Fibroblast of lung (primary cell): ENCODE results near the gene GRHL1. TPM values are rescaled to one million over a fixed set of nuclear protein-coding genes. Genes with fewer than 3 reads are reported as not detected.

ENCODE experiments used
- DNase-seq, 2 donors: peaks; one replicate each; pipeline versions ENCODE4 v3.0.0 to v3.0.0-alpha.2; 2010; ENCODE audit warnings: low read depth in 2 of 2
- H2AFZ ChIP-seq: 2 replicates; pipeline ENCODE4 v1.5.1; 2012; ENCODE audit warnings: low read length, control low read depth, inconsistent platforms
- H3K27ac ChIP-seq: 2 replicates; pipeline ENCODE4 v1.5.1; 2011; ENCODE audit warnings: low read length, control low read depth; ENCODE audit not compliant: insufficient read depth
- H3K27me3 ChIP-seq: 2 replicates; pipeline ENCODE4 v1.5.1; 2011; ENCODE audit warnings: mild to moderate bottlenecking, low read length; ENCODE audit not compliant: control insufficient read depth, insufficient read depth
- H3K36me3 ChIP-seq: 2 replicates; pipeline ENCODE4 v1.5.1; 2011; ENCODE audit warnings: low read length; ENCODE audit not compliant: control insufficient read depth, insufficient read depth
- H3K4me1 ChIP-seq: 2 replicates; pipeline ENCODE4 v1.5.1; 2011; ENCODE audit warnings: low read length; ENCODE audit not compliant: control insufficient read depth, insufficient read depth; ENCODE audit errors: extremely low read depth
- H3K4me2 ChIP-seq: 2 replicates; pipeline ENCODE4 v1.5.1; 2011; ENCODE audit warnings: low read length, control low read depth; ENCODE audit not compliant: insufficient read depth; ENCODE audit errors: extremely low read depth
- H3K4me3 ChIP-seq, 4 experiments: fragments of 200-600 bp in 1 of 4; sonication (generic) in 1 of 4; replicated peaks in 1 of 4; 2 replicates each; pipeline ENCODE4 v1.5.1; 2011 to 2016; ENCODE audit warnings: low read length in 4 of 4, low read depth in 3 of 4, mild to moderate bottlenecking in 3 of 4, control low read depth in 2 of 4, inconsistent platforms in 1 of 4, mixed read lengths in 1 of 4; ENCODE audit not compliant: insufficient read depth in 1 of 4; ENCODE audit errors: control extremely low read depth in 1 of 4
- H3K79me2 ChIP-seq: 2 replicates; pipeline ENCODE4 v1.5.1; 2012; ENCODE audit warnings: mild to moderate bottlenecking, low read length, inconsistent platforms; ENCODE audit not compliant: control insufficient read depth, insufficient read depth
- H3K9ac ChIP-seq: 2 replicates; pipeline ENCODE4 v1.5.1; 2011; ENCODE audit warnings: mild to moderate bottlenecking, low read length, control low read depth; ENCODE audit not compliant: insufficient read depth
- H3K9me3 ChIP-seq: 2 replicates; pipeline ENCODE4 v1.5.1; 2012; ENCODE audit warnings: low read depth, low read length; ENCODE audit not compliant: control insufficient read depth, insufficient read depth
- H4K20me1 ChIP-seq: 2 replicates; pipeline ENCODE4 v1.5.1; 2011; ENCODE audit warnings: low read length; ENCODE audit not compliant: control insufficient read depth, insufficient read depth; ENCODE audit errors: extremely low read depth
- EZH2 ChIP-seq: IDR thresholded peaks from 2 replicates; pipeline ENCODE4 v1.5.1; 2012; ENCODE audit warnings: low read length, control low read depth, mild to moderate bottlenecking; ENCODE audit errors: missing control alignments
- polyA plus RNA-seq, 2 donors: library from polyadenylated mRNA; depleted of rRNA in 1 of 2; stranded (reverse) in 1 of 2; unstranded in 1 of 2; fragments of >200 nt; gene quantifications; 2 replicates each; pipeline ENCODE4 v1.2.1, GENCODE V29; 2011 to 2012; ENCODE audit warnings: missing spikeins in 1 of 2
- total RNA-seq: library from RNA; depleted of rRNA; stranded (reverse); fragments of >200 nt; gene quantifications from 2 replicates; pipeline ENCODE4 v1.2.1, GENCODE V29; 2014
- TF ChIP-seq, protein P1 (sequence below), 2 donors: IDR thresholded peaks in 1 of 2; conservative IDR thresholded peaks in 1 of 2; 1 replicate in 1 of 2; 2 replicates in 1 of 2; pipeline ENCODE4 v1.5.1; 2011 to 2012; ENCODE audit warnings: low read length in 2 of 2, control low read depth in 1 of 2, inconsistent platforms in 1 of 2, low read depth in 1 of 2, mild to moderate bottlenecking in 1 of 2

GRHL1 gene
- total and polyA plus RNA-seq, 2 donors (not counting 1 experiment from before 2014, with no cell fraction given): 0.65 to 0.99 TPM

DNA sequence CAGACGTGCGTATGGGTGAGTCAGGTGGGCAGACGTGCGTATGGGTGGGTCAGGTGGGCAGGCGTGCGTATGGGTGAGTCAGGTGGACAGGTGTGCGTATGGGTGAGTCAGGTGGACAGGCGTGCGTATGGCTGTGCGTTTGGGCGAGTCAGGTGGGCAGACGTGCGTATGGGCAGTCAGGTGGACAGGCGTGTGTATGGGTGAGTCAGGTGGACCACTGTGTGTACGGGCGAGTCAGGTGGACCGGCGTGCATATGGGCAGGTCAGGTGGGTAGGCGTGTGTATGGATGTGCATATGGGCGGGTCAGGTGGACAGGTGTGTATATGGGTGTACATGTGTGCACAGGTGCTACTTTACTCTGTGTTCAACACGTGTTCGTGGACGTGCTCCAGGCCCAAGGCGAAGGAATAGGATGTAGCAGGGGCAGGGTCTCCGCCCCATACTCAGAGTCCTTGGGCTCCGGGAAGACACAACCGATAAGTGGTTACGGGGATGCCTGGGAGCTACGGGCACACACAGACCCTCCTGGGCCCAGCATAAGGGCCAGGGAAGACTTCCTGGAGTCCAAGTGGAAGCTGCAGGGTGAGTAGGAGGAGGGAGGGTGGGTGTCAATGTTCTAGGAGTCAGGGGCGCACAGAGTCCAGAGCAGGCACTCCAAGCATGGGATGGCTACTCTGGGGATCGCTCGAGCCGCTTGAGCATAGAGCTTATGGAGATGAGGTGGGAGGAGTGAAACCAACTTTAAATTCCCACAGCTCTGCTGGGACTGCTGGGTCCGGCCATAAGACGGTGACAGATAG, 64.7 kb downstream of the GRHL1 start:
- H3K4me3 ChIP-seq: no peak overlapping the region
- no peaks in the 10 kb centered on the region for H3K4me1 ChIP-seq
- no peaks in the 10 kb centered on the region for H3K27me3 ChIP-seq
- no peak overlapping the region for H2AFZ ChIP-seq
- H3K79me2 ChIP-seq: no peaks in the 10 kb centered on the region
- no peaks in the 10 kb centered on the region for H3K9me3 ChIP-seq
- TF ChIP-seq, protein P1, sequence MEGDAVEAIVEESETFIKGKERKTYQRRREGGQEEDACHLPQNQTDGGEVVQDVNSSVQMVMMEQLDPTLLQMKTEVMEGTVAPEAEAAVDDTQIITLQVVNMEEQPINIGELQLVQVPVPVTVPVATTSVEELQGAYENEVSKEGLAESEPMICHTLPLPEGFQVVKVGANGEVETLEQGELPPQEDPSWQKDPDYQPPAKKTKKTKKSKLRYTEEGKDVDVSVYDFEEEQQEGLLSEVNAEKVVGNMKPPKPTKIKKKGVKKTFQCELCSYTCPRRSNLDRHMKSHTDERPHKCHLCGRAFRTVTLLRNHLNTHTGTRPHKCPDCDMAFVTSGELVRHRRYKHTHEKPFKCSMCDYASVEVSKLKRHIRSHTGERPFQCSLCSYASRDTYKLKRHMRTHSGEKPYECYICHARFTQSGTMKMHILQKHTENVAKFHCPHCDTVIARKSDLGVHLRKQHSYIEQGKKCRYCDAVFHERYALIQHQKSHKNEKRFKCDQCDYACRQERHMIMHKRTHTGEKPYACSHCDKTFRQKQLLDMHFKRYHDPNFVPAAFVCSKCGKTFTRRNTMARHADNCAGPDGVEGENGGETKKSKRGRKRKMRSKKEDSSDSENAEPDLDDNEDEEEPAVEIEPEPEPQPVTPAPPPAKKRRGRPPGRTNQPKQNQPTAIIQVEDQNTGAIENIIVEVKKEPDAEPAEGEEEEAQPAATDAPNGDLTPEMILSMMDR (conservative IDR thresholded peaks at IDR 0.05 in 1 of 2, IDR thresholded peaks at IDR 0.05 in 1 of 2; ENCODE audit: low read depth in 1 of 2, low read length in 2 of 2): no peak
- TF ChIP-seq EZH2: no peak
- no peak overlapping the region for H3K4me2 ChIP-seq
- no peaks in the 10 kb centered on the region for H3K36me3 ChIP-seq
- H4K20me1 ChIP-seq: no peaks in the 10 kb centered on the region
- no peak for DNase-seq
- no peak overlapping the region for H3K27ac ChIP-seq
- no peak overlapping the region for H3K9ac ChIP-seq

GRCh38 chr2:10016802-10017258, 65.3 kb downstream of the GRHL1 start:
- DNase-seq: no peak
- TF ChIP-seq, protein P1 (conservative IDR thresholded peaks at IDR 0.05 in 1 of 2, IDR thresholded peaks at IDR 0.05 in 1 of 2; ENCODE audit: low read depth in 1 of 2, low read length in 2 of 2): no peak
- TF ChIP-seq EZH2: no peak
- H3K4me1 ChIP-seq: no peaks in the 10 kb centered on the region
- H3K4me2 ChIP-seq: no peak overlapping the region
- no peak overlapping the region for H3K4me3 ChIP-seq
- H2AFZ ChIP-seq: no peak overlapping the region
- H3K36me3 ChIP-seq: no peaks in the 10 kb centered on the region
- no peaks in the 10 kb centered on the region for H3K79me2 ChIP-seq
- H3K27me3 ChIP-seq: no peaks in the 10 kb centered on the region
- no peak overlapping the region for H3K27ac ChIP-seq
- no peaks in the 10 kb centered on the region for H3K9me3 ChIP-seq
- no peaks in the 10 kb centered on the region for H4K20me1 ChIP-seq
- no peak overlapping the region for H3K9ac ChIP-seq

DNA sequence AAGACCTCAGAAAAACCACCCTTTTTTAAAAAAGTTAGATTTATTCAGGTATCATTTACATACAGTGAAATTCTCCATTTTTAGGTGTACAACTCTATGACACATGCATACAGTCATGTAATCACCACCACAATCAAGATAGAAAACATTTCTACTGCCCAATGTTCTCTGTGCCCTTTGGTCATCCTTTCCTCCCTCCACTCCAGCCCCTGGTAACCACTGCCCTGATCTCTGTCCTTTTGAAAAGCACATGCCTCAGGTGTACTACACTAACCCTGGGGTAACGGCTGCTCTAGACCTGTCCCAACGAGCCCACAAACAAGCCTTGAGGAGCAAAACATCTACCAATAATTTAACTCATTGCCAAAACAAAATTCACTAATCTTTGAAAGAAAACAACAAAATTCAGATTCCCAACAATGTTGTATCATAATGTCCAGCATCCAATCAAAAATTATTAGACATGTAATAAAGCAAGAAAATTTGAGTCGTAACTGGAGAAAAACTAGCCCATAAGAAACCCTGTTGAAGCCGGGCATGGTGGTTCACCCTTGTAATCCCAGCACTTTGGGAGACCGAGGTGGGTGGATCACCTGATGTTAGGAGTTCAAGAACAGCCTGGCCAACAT, 65.9 kb downstream of the GRHL1 start:
- Histone ChIP-seq H4K20me1 (no peaks in the 10 kb centered on the region), H3K4me1 (no peaks in the 10 kb centered on the region), H3K4me2 (no peak overlapping the region), H3K79me2 (no peaks in the 10 kb centered on the region), H3K27me3 (no peaks in the 10 kb centered on the region), H3K9ac (no peak overlapping the region), H3K27ac (no peak overlapping the region), H3K4me3 (no peak overlapping the region), H2AFZ (no peak overlapping the region), H3K36me3 (no peaks in the 10 kb centered on the region), H3K9me3 (no peaks in the 10 kb centered on the region)
- TF ChIP-seq EZH2: no peak
- TF ChIP-seq, protein P1 (conservative IDR thresholded peaks at IDR 0.05 in 1 of 2, IDR thresholded peaks at IDR 0.05 in 1 of 2; ENCODE audit: low read depth in 1 of 2, low read length in 2 of 2): no peak
- no peak for DNase-seq
